Measurements from ENCODE around the gene SLC10A6.

SLC10A6 gene, protein sequence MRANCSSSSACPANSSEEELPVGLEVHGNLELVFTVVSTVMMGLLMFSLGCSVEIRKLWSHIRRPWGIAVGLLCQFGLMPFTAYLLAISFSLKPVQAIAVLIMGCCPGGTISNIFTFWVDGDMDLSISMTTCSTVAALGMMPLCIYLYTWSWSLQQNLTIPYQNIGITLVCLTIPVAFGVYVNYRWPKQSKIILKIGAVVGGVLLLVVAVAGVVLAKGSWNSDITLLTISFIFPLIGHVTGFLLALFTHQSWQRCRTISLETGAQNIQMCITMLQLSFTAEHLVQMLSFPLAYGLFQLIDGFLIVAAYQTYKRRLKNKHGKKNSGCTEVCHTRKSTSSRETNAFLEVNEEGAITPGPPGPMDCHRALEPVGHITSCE

DNA sequence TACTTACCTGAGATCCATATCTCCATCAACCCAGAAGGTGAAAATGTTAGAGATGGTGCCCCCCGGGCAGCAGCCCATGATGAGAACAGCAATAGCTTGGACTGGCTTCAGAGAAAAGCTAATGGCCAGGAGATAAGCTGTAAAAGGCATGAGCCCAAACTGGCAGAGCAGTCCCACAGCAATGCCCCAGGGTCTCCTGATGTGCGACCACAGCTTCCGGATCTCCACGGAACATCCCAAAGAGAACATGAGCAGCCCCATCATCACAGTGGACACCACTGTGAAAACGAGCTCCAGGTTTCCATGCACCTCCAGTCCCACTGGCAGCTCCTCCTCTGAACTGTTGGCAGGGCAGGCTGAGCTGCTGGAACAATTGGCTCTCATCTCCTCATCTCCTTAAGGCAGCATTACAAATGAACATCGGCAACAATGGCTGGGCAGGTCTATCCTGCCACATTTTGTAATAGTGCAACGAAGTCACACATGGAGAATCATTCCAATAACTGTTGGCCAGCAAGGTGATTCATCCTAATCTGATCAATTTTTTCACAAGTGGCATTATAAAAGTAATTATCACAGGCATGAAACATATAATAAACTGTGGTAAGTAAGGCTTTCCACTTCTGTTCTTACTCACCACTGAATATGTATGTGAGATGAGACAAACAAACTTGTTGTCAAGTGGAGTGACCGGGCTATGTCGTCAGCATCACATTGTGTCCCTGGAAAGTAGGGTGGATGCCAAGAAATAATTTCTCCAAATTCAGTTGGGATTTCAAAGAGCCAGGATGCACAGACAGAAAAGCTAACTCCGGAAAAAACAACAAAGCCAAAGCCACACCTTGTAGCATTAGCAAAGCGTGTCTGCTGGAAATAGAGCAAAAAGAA is at the start of gene SLC10A6:
Gene SLC10A6, minus strand, starts transcription at position 653 of the 888 bp plus-strand sequence. Its CDS starts 269 bp downstream, at position 384.
- TF ChIP-seq TEAD4 (IDR thresholded peaks at IDR 0.05), result no peak
- TF ChIP-seq, protein P1, sequence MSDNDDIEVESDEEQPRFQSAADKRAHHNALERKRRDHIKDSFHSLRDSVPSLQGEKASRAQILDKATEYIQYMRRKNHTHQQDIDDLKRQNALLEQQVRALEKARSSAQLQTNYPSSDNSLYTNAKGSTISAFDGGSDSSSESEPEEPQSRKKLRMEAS (IDR thresholded peaks at IDR 0.05), result no peak
- TF ChIP-seq TCF12 (IDR thresholded peaks at IDR 0.05; ENCODE audit: low read depth), result no peak
- TF ChIP-seq ZBTB7A (IDR thresholded peaks at IDR 0.05; ENCODE audit: low read depth), result no peak
- no peak for TF ChIP-seq NFIC (IDR thresholded peaks at IDR 0.05)
- TF ChIP-seq EGR1 (IDR thresholded peaks at IDR 0.05), result no peak
- TF ChIP-seq EP300 (IDR thresholded peaks at IDR 0.05; ENCODE audit: borderline replicate concordance), result no peak
- TF ChIP-seq, protein P2, sequence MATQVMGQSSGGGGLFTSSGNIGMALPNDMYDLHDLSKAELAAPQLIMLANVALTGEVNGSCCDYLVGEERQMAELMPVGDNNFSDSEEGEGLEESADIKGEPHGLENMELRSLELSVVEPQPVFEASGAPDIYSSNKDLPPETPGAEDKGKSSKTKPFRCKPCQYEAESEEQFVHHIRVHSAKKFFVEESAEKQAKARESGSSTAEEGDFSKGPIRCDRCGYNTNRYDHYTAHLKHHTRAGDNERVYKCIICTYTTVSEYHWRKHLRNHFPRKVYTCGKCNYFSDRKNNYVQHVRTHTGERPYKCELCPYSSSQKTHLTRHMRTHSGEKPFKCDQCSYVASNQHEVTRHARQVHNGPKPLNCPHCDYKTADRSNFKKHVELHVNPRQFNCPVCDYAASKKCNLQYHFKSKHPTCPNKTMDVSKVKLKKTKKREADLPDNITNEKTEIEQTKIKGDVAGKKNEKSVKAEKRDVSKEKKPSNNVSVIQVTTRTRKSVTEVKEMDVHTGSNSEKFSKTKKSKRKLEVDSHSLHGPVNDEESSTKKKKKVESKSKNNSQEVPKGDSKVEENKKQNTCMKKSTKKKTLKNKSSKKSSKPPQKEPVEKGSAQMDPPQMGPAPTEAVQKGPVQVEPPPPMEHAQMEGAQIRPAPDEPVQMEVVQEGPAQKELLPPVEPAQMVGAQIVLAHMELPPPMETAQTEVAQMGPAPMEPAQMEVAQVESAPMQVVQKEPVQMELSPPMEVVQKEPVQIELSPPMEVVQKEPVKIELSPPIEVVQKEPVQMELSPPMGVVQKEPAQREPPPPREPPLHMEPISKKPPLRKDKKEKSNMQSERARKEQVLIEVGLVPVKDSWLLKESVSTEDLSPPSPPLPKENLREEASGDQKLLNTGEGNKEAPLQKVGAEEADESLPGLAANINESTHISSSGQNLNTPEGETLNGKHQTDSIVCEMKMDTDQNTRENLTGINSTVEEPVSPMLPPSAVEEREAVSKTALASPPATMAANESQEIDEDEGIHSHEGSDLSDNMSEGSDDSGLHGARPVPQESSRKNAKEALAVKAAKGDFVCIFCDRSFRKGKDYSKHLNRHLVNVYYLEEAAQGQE (IDR thresholded peaks at IDR 0.05; ENCODE audit: low read depth), result no peak
- TF ChIP-seq RAD21 (IDR thresholded peaks at IDR 0.05; ENCODE audit: low read depth), result no peak

DNA sequence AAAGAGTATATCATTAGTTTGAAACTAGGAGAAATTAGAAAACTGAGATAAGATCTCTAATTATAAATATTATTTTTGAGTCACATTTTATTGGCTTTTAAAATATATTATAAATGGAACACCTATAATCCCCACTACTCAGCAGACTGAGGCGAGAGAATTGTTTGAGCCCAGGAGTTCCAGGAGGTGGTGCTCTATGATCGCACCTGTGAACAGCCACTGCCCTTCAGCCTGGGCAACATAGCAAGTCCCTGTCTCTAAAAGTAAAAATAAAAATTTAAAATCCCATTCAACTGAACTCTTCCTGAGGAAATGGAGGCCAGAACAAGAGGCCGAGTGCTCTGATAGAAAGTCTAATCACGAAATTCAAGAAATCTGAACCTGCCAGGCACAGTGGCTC is 49.4 kb upstream of the SLC10A6 start:
- TF ChIP-seq TEAD4 (IDR thresholded peaks at IDR 0.05) (no peak), RAD21 (IDR thresholded peaks at IDR 0.05; ENCODE audit: low read depth) (peak; percentile 72)

DNA sequence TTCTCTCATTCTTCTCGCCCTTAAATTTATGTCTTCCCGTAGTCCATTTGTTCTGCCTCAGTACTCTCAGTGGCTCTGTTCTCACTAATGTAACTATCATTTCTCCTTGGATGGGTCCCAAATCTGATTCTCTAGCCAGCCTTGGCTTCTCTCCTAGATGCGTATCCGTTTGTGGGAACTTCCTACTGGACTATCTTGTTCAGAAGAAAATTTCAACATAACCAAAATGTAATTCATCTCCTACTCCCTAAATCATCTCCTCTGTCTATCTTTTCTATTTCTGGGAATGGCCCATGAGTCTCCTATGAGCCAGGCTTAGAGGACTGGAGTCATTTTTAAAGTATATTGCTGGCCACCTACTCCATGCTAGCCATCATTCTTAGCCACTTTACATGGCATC is 47.4 kb upstream of the SLC10A6 start:
- TF ChIP-seq CEBPB (IDR thresholded peaks at IDR 0.05) (no peak), TEAD4 (IDR thresholded peaks at IDR 0.05) (no peak), NFIC (IDR thresholded peaks at IDR 0.05) (0 out of 2 replicates have a peak, but pooled peaks have one; percentile 24)
- TF ChIP-seq, protein P1 (IDR thresholded peaks at IDR 0.05), result no peak

DNA sequence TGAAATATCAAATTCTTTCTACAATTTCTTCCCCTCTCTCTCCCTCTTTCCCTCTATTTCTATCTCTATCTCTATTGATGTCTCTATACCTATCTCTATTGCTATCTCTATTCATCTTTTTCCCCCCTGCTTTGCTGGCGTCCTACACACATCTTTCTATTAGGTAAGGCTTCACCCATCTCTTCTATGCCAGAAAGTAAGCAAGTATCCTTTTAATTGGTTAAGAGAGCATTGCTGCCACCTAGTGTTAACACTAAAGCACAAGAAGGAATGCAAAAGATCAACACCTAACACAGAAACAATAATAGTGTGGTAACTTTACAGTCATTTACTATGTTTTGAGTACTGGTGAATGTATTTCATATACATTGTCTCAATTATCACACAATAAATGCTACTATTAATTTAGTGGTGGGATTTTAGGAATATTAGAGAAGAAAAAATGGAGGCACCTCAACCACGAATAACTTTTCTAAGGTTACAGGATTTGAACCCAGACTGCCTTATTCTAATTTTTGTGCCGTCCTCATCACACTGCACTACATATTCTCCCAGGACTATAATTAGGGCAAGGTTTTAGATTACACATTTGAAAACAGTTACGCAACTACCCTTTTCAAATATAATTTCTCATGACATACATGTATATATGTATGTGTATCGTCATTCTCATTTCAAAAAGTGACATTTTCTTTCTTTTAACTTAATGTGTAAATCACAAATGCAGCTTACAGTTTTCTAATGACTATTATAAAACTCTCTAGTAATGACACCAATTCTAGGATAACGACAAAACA is 46.7 kb upstream of the SLC10A6 start:
- no peak for TF ChIP-seq EGR1 (IDR thresholded peaks at IDR 0.05)
- TF ChIP-seq RAD21 (IDR thresholded peaks at IDR 0.05; ENCODE audit: low read depth), result peak; percentile 95

DNA sequence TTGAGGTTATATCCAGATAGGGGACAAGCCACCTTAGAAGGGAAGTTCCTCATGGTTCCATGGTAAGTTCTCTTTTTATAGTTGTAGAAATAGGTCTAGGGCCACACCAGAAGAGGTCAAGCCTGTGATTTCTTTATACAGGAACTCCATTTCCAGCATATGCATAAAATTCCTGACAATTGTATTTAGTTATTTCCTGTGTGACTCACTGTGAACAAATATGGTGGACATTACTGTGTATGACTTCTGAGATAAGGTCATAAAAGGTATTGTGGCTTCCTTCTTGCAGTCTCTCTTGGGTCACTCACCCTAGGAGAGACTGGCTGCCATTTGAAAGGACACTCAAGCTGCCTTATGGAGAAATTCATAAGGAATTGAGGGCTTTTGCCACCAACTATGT is 45.3 kb upstream of the SLC10A6 start:
- no peak for TF ChIP-seq TAF1 (IDR thresholded peaks at IDR 0.05; ENCODE audit: low read depth)
- TF ChIP-seq EP300 (IDR thresholded peaks at IDR 0.05; ENCODE audit: borderline replicate concordance), result no peak
- no peak for TF ChIP-seq TEAD4 (IDR thresholded peaks at IDR 0.05)
- TF ChIP-seq FOXM1 (IDR thresholded peaks at IDR 0.05; ENCODE audit: borderline replicate concordance, low read depth), result no peak
- TF ChIP-seq, protein P1 (IDR thresholded peaks at IDR 0.05), result no peak
- TF ChIP-seq CEBPB (IDR thresholded peaks at IDR 0.05), result no peak
- TF ChIP-seq EGR1 (IDR thresholded peaks at IDR 0.05), result no peak
- no peak for TF ChIP-seq YY1 (IDR thresholded peaks at IDR 0.05; ENCODE audit: low read depth)

DNA sequence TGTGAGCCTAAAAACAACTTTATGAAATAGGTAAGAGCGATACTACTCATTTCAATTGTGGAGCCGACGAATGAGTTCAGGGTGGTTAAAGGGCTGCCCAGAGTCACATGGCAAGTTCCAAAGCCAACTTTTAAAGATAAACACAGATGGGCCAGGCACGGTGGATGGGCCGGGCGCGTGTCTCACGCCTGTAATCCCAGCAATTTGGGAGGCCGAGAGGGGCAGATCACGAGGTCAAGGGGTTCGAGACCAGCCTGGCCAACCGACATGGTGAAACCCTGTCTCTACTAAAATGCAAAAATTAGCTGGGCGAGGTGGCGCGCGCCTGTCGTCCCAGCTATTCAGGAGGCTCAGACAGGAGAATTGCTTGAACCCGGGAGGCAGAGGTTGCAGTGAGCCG is 44.0 kb upstream of the SLC10A6 start:
- no peak for TF ChIP-seq CREB1 (IDR thresholded peaks at IDR 0.05; ENCODE audit: low read depth)
- TF ChIP-seq, protein P2 (IDR thresholded peaks at IDR 0.05; ENCODE audit: low read depth), result no peak

DNA sequence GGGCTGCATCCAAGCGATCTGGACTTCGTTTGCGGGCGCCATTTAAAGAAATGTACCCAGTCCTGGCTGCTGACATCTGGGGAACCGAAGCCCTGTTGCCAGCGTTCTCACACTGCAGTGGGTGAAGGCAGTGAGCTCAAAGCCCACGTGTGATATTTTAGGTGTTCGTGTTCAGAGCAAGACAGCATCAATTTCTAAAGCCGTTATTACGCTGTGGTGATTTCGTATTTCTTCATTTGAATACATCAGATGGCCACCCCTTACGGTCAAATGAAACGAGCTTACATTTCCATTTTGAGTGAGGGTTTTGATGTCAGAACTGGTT is 43.4 kb upstream of the SLC10A6 start:
- TF ChIP-seq YY1 (IDR thresholded peaks at IDR 0.05; ENCODE audit: low read depth) (0 out of 2 replicates have a peak, but pooled peaks have one; percentile 51), FOXM1 (IDR thresholded peaks at IDR 0.05; ENCODE audit: borderline replicate concordance, low read depth) (no peak)

Measured in Ishikawa (cell line).